ENCODE data around the gene HOXB4.

DNA sequence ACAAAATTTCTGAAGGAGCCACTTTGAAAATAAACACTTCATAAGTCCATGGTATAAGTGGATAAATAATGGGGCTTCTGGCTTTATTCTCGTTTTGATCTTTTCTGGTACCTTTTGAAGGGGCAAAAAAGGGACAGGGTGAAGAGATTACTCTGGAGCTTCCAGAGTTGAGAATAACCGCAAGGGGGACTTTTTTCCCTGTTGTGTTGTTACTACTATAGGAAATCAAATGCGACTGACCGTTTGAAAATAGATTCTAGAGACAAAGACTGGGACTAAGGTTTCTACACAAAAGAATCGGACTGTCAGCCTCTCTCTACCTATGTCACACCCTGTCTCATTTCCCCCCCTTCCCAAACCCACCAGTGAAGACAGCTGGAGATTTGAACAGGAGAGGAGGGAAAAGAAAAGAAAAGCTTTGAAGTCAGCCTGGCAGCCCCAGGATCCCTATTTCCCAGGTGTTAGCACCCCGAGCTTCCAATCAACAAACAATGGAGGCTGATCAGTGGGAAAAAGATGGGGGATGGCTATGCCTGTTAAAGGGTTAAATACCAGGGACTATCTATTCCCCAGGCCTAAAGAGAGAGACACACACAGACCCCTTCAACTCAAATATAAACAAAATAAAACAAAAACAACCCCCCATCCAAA lies 8.4 kb downstream of the HOXB4 start:
- TF ChIP-seq, protein P1, sequence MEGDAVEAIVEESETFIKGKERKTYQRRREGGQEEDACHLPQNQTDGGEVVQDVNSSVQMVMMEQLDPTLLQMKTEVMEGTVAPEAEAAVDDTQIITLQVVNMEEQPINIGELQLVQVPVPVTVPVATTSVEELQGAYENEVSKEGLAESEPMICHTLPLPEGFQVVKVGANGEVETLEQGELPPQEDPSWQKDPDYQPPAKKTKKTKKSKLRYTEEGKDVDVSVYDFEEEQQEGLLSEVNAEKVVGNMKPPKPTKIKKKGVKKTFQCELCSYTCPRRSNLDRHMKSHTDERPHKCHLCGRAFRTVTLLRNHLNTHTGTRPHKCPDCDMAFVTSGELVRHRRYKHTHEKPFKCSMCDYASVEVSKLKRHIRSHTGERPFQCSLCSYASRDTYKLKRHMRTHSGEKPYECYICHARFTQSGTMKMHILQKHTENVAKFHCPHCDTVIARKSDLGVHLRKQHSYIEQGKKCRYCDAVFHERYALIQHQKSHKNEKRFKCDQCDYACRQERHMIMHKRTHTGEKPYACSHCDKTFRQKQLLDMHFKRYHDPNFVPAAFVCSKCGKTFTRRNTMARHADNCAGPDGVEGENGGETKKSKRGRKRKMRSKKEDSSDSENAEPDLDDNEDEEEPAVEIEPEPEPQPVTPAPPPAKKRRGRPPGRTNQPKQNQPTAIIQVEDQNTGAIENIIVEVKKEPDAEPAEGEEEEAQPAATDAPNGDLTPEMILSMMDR (IDR thresholded peaks at IDR 0.05), result no peak
- no peak for TF ChIP-seq POLR2A (IDR thresholded peaks at IDR 0.05)
